22Rv1 (cell line): ENCODE measurements around the gene MRPS23.

ENCODE experiments used
- ZFX ChIP-seq: fragments of 450-650 bp; IDR thresholded peaks from 2 replicates; pipeline ENCODE4 v1.6.1; 2017; ENCODE audit warnings: antibody characterized with exemption, borderline replicate concordance
- TF ChIP-seq, protein P1 (sequence below): fragments of 450-650 bp; IDR thresholded peaks from 2 replicates; pipeline ENCODE4 v1.5.1; 2017; ENCODE audit warnings: mild to moderate bottlenecking

DNA sequence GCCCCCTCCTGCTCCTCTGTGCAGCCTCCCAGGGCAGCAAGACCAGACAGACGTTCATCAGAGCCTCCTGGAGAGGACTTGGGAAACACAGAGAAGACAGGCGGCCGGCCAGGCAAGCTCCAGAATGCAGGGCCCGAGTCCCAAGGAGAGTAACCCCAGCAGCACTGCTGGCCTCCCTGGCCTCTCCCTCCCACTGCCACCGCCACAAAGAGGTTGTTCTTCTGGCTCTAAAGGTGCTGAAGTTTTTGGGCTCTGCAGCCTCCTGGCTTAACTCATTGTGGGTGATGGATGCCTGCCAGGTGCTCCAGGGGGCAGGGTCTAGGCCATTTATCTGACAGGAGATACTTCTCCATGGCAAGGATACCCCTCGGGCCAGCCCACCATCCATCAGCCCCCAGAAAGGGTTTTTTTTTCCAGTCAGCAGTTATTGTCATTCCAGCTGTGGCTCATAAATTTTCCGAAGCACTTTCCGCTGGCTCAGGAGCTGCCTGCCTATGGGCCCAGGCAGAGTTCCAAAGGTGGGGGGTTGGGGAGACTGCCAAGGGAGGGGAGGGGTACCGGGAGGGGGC is 32.0 kb upstream of the MRPS23 start:
- TF ChIP-seq, protein P1, sequence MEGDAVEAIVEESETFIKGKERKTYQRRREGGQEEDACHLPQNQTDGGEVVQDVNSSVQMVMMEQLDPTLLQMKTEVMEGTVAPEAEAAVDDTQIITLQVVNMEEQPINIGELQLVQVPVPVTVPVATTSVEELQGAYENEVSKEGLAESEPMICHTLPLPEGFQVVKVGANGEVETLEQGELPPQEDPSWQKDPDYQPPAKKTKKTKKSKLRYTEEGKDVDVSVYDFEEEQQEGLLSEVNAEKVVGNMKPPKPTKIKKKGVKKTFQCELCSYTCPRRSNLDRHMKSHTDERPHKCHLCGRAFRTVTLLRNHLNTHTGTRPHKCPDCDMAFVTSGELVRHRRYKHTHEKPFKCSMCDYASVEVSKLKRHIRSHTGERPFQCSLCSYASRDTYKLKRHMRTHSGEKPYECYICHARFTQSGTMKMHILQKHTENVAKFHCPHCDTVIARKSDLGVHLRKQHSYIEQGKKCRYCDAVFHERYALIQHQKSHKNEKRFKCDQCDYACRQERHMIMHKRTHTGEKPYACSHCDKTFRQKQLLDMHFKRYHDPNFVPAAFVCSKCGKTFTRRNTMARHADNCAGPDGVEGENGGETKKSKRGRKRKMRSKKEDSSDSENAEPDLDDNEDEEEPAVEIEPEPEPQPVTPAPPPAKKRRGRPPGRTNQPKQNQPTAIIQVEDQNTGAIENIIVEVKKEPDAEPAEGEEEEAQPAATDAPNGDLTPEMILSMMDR = no peak
- TF ChIP-seq ZFX = no peak
